Retina (tissue), 1 donor: ENCODE measurements around the gene LARGE1.
A peak's percentile ranks its signal among the peaks of the same experiment; 100 is the strongest.

Experiments used
- DNase-seq: peaks from one replicate; pipeline ENCODE4 v3.0.0-alpha.2; 2016

Gene LARGE1

GRCh38 chr22:33853200-33854097, 66.8 kb downstream of the LARGE1 start:
- peak; percentile 50 for DNase-seq

- no peak for DNase-seq
Observed at GRCh38 chr22:33851821-33852384, 68.4 kb downstream of the LARGE1 start.

- DNase-seq: no peak
Observed at GRCh38 chr22:33851240-33851639, 69.0 kb downstream of the LARGE1 start.

- no peak for DNase-seq
Observed at GRCh38 chr22:33850724-33851123, 69.6 kb downstream of the LARGE1 start.

GRCh38 chr22:33850193-33850592, 70.1 kb downstream of the LARGE1 start:
- no peak for DNase-seq

- DNase-seq: no peak
Observed at GRCh38 chr22:33848251-33848650, 72.0 kb downstream of the LARGE1 start.

GRCh38 chr22:33844273-33844672, 76.0 kb downstream of the LARGE1 start:
- DNase-seq: no peak

- DNase-seq: no peak
Observed at GRCh38 chr22:33842421-33843094, 77.7 kb downstream of the LARGE1 start.

- DNase-seq: no peak
Observed at GRCh38 chr22:33842006-33842354, 78.3 kb downstream of the LARGE1 start.

GRCh38 chr22:33841281-33842005, 78.8 kb downstream of the LARGE1 start:
- no peak for DNase-seq

GRCh38 chr22:33838644-33839043, 81.6 kb downstream of the LARGE1 start:
- no peak for DNase-seq

- no peak for DNase-seq
Observed at GRCh38 chr22:33837826-33838225, 82.5 kb downstream of the LARGE1 start.

- DNase-seq: no peak
Observed at GRCh38 chr22:33835265-33835664, 85.0 kb downstream of the LARGE1 start.

GRCh38 chr22:33832558-33833151, 87.6 kb downstream of the LARGE1 start:
- no peak for DNase-seq

GRCh38 chr22:33831651-33832050, 88.6 kb downstream of the LARGE1 start:
- no peak for DNase-seq

- DNase-seq: no peak
Observed at GRCh38 chr22:33831207-33831606, 89.1 kb downstream of the LARGE1 start.

- DNase-seq: peak; percentile 60
Observed at GRCh38 chr22:33829546-33830280, 90.6 kb downstream of the LARGE1 start.

- no peak for DNase-seq
Observed at GRCh38 chr22:33828302-33828701, 92.0 kb downstream of the LARGE1 start.

GRCh38 chr22:33825761-33826160, 94.5 kb downstream of the LARGE1 start:
- DNase-seq: no peak

GRCh38 chr22:33823552-33823951, 96.7 kb downstream of the LARGE1 start:
- no peak for DNase-seq

- no peak for DNase-seq
Observed at GRCh38 chr22:33821290-33821689, 99.0 kb downstream of the LARGE1 start.

- no peak for DNase-seq
Observed at GRCh38 chr22:33819743-33820142, 100.5 kb downstream of the LARGE1 start.
